Kidney tubule cell (primary cell): Measurements from ENCODE around the gene PXDN.

Source experiments
- DNase-seq: peaks from one replicate; pipeline ENCODE4 v3.0.0-alpha.2; 2018; ENCODE audit warnings: low spot score

The PXDN gene

GRCh38 chr2:1581965-1582625 is 162.2 kb downstream of the PXDN start:
- no peak for DNase-seq
